ENCODE measurements around the gene TWF1. TPM values are rescaled to one million over a fixed set of nuclear protein-coding genes. Genes with fewer than 3 reads are reported as not detected.

Gene TWF1
- total and polyA plus RNA-seq, 2 experiments from 2014 or later = 31.3 to 52.1 TPM

GRCh38 chr12:43754015-43754414 is 52.1 kb downstream of the TWF1 start:
- no peaks in the 10 kb centered on the region for H3K4me1 ChIP-seq (ENCODE audit: insufficient read depth)
- Mint-ChIP-seq H3K27me3 (ENCODE audit: insufficient read depth, low read depth, poor library complexity) (peaks cover 2% of the 10 kb centered on the region), H3K27ac (no peak overlapping the region), H3K9me3 (no peaks in the 10 kb centered on the region; the same call in 2 of the 3 replicates), H3K36me3 (ENCODE audit: low read depth) (peaks cover 37% of the 10 kb centered on the region; the same call in 2 of the 3 replicates), H3K4me1 (peaks cover 8% of the 10 kb centered on the region), H3K4me3 (no peak overlapping the region)
- peaks cover 37% of the 10 kb centered on the region for H3K79me2 ChIP-seq (replicated peaks; ENCODE audit: insufficient read depth)
- H3F3A ChIP-seq (replicated peaks; ENCODE audit: low read depth) = no peaks in the 10 kb centered on the region
- H4K20me1 ChIP-seq (replicated peaks; ENCODE audit: insufficient read depth) = no peaks in the 10 kb centered on the region; the same call in 1 of the 2 replicates
- no peak overlapping the region for H2AFZ ChIP-seq
- DNase-seq (ENCODE audit: low spot score) (no peak), ATAC-seq (no peak)
- H3K36me3 ChIP-seq (ENCODE audit: insufficient read depth) = no peaks in the 10 kb centered on the region; the same call in 1 of the 2 replicates
- no peak overlapping the region for H3K27ac ChIP-seq (ENCODE audit: low read depth)
- H3K4me3 ChIP-seq = no peak overlapping the region
- H3K9me2 ChIP-seq (ENCODE audit: insufficient read depth) = no peaks in the 10 kb centered on the region
- H3K4me2 ChIP-seq = no peak overlapping the region
- no peaks in the 10 kb centered on the region for H3K27me3 ChIP-seq (ENCODE audit: insufficient read depth)
- TF ChIP-seq, protein P1, sequence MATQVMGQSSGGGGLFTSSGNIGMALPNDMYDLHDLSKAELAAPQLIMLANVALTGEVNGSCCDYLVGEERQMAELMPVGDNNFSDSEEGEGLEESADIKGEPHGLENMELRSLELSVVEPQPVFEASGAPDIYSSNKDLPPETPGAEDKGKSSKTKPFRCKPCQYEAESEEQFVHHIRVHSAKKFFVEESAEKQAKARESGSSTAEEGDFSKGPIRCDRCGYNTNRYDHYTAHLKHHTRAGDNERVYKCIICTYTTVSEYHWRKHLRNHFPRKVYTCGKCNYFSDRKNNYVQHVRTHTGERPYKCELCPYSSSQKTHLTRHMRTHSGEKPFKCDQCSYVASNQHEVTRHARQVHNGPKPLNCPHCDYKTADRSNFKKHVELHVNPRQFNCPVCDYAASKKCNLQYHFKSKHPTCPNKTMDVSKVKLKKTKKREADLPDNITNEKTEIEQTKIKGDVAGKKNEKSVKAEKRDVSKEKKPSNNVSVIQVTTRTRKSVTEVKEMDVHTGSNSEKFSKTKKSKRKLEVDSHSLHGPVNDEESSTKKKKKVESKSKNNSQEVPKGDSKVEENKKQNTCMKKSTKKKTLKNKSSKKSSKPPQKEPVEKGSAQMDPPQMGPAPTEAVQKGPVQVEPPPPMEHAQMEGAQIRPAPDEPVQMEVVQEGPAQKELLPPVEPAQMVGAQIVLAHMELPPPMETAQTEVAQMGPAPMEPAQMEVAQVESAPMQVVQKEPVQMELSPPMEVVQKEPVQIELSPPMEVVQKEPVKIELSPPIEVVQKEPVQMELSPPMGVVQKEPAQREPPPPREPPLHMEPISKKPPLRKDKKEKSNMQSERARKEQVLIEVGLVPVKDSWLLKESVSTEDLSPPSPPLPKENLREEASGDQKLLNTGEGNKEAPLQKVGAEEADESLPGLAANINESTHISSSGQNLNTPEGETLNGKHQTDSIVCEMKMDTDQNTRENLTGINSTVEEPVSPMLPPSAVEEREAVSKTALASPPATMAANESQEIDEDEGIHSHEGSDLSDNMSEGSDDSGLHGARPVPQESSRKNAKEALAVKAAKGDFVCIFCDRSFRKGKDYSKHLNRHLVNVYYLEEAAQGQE (IDR thresholded peaks at IDR 0.05; ENCODE audit: unreplicated experiment) = no peak
- TF ChIP-seq ZNF331 (CRISPR knock-in tag; IDR thresholded peaks at IDR 0.05; ENCODE audit: low read depth) (no peak), NANOG (IDR thresholded peaks at IDR 0.05; ENCODE audit: borderline replicate concordance) (no peak), ZNF114 (CRISPR knock-in tag; IDR thresholded peaks at IDR 0.05) (no peak), JUNB (IDR thresholded peaks at IDR 0.05; ENCODE audit: unreplicated experiment) (no peak), CTCF (conservative IDR thresholded peaks at IDR 0.05; ENCODE audit: low read depth in 2 of 2) (no peak), CREB1 (CRISPR knock-in tag; IDR thresholded peaks at IDR 0.05; ENCODE audit: low read depth) (no peak), STAT1 (IDR thresholded peaks at IDR 0.05; ENCODE audit: unreplicated experiment) (no peak), POLR2AphosphoS5 (IDR thresholded peaks at IDR 0.05; ENCODE audit: low read depth) (no peak), ETS1 (IDR thresholded peaks at IDR 0.05) (no peak), EZH2phosphoT487 (IDR thresholded peaks at IDR 0.05; ENCODE audit: unreplicated experiment) (no peak), EZH2 (IDR thresholded peaks at IDR 0.05; ENCODE audit: low read depth, unreplicated experiment) (no peak)
- TF ChIP-seq, protein P2, sequence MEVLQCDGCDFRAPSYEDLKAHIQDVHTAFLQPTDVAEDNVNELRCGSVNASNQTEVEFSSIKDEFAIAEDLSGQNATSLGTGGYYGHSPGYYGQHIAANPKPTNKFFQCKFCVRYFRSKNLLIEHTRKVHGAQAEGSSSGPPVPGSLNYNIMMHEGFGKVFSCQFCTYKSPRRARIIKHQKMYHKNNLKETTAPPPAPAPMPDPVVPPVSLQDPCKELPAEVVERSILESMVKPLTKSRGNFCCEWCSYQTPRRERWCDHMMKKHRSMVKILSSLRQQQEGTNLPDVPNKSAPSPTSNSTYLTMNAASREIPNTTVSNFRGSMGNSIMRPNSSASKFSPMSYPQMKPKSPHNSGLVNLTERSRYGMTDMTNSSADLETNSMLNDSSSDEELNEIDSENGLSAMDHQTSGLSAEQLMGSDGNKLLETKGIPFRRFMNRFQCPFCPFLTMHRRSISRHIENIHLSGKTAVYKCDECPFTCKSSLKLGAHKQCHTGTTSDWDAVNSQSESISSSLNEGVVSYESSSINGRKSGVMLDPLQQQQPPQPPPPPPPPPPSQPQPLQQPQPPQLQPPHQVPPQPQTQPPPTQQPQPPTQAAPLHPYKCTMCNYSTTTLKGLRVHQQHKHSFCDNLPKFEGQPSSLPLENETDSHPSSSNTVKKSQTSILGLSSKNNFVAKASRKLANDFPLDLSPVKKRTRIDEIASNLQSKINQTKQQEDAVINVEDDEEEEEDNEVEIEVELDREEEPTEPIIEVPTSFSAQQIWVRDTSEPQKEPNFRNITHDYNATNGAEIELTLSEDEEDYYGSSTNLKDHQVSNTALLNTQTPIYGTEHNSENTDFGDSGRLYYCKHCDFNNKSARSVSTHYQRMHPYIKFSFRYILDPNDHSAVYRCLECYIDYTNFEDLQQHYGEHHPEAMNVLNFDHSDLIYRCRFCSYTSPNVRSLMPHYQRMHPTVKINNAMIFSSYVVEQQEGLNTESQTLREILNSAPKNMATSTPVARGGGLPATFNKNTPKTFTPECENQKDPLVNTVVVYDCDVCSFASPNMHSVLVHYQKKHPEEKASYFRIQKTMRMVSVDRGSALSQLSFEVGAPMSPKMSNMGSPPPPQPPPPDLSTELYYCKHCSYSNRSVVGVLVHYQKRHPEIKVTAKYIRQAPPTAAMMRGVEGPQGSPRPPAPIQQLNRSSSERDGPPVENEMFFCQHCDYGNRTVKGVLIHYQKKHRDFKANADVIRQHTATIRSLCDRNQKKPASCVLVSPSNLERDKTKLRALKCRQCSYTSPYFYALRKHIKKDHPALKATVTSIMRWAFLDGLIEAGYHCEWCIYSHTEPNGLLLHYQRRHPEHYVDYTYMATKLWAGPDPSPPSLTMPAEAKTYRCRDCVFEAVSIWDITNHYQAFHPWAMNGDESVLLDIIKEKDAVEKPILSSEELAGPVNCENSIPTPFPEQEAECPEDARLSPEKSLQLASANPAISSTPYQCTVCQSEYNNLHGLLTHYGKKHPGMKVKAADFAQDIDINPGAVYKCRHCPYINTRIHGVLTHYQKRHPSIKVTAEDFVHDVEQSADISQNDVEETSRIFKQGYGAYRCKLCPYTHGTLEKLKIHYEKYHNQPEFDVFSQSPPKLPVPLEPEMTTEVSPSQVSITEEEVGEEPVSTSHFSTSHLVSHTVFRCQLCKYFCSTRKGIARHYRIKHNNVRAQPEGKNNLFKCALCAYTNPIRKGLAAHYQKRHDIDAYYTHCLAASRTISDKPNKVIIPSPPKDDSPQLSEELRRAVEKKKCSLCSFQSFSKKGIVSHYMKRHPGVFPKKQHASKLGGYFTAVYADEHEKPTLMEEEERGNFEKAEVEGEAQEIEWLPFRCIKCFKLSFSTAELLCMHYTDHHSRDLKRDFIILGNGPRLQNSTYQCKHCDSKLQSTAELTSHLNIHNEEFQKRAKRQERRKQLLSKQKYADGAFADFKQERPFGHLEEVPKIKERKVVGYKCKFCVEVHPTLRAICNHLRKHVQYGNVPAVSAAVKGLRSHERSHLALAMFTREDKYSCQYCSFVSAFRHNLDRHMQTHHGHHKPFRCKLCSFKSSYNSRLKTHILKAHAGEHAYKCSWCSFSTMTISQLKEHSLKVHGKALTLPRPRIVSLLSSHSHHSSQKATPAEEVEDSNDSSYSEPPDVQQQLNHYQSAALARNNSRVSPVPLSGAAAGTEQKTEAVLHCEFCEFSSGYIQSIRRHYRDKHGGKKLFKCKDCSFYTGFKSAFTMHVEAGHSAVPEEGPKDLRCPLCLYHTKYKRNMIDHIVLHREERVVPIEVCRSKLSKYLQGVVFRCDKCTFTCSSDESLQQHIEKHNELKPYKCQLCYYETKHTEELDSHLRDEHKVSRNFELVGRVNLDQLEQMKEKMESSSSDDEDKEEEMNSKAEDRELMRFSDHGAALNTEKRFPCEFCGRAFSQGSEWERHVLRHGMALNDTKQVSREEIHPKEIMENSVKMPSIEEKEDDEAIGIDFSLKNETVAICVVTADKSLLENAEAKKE (CRISPR knock-in tag; IDR thresholded peaks at IDR 0.05) = no peak
